CD4-positive, CD25-positive, alpha-beta regulatory T cell (primary cell): ENCODE measurements around the gene OTOL1. TPM values are rescaled to one million over a fixed set of nuclear protein-coding genes. Genes with fewer than 3 reads are reported as not detected.
"Not testable (repeated sequence)": the region's sequence is repeated elsewhere in the genome, so short reads cannot be mapped to it uniquely, and the experiment has no call there.

ENCODE experiments used
- ATAC-seq, 2 donors: fragments of 150-1000 bp; cut with Tn5 transposase; one replicate each; pipeline ENCODE4 v1.10.0; 2021; ENCODE audit warnings: low read depth in 2 of 2, moderate number of reproducible peaks in 2 of 2, moderate library complexity in 1 of 2
- DNase-seq, 3 donors: peaks; one replicate each; pipeline versions ENCODE4 v3.0.0 to v3.0.0-alpha.2; 2012 to 2022; ENCODE audit warnings: mixed read lengths in 1 of 3
- H3K27ac ChIP-seq: one replicate; pipeline ENCODE4 v1.7.0; 2013; ENCODE audit warnings: mild to moderate bottlenecking, low read length; ENCODE audit not compliant: insufficient read depth, poor library complexity, severe bottlenecking
- H3K27me3 ChIP-seq: one replicate; pipeline ENCODE4 v1.7.0; 2013; ENCODE audit warnings: low read length; ENCODE audit not compliant: control insufficient read depth, insufficient read depth
- H3K36me3 ChIP-seq: one replicate; pipeline ENCODE4 v1.7.0; 2013; ENCODE audit warnings: mild to moderate bottlenecking, low read length, moderate library complexity; ENCODE audit not compliant: control insufficient read depth, insufficient read depth
- H3K4me1 ChIP-seq: 2 replicates; pipeline ENCODE4 v1.7.0; 2013; ENCODE audit warnings: mild to moderate bottlenecking, low read length; ENCODE audit not compliant: insufficient read depth, control insufficient read depth, poor library complexity, severe bottlenecking
- H3K4me3 ChIP-seq: one replicate; pipeline ENCODE4 v1.7.0; 2013; ENCODE audit warnings: low read depth, mild to moderate bottlenecking, low read length, moderate library complexity
- H3K9me3 ChIP-seq, 2 experiments: 1 replicate in 1 of 2; 2 replicates in 1 of 2; pipeline ENCODE4 v1.7.0; 2013; ENCODE audit warnings: low read length in 2 of 2, mild to moderate bottlenecking in 1 of 2, moderate library complexity in 1 of 2; ENCODE audit not compliant: control insufficient read depth in 2 of 2
- H3K27ac Mint-ChIP-seq, 3 donors: one replicate each; pipeline ENCODE4 v1.8.0; 2020 to 2022; ENCODE audit warnings: mild to moderate bottlenecking in 3 of 3, mixed read lengths in 3 of 3, moderate library complexity in 2 of 3
- H3K27me3 Mint-ChIP-seq: one replicate; pipeline ENCODE4 v1.8.0; 2022; ENCODE audit warnings: mild to moderate bottlenecking, mixed read lengths
- H3K36me3 Mint-ChIP-seq: one replicate; pipeline ENCODE4 v1.8.0; 2020; ENCODE audit warnings: mixed read lengths
- H3K4me1 Mint-ChIP-seq, 4 donors: one replicate each; pipeline ENCODE4 v1.8.0; 2020 to 2022; ENCODE audit warnings: mixed read lengths in 4 of 4, mild to moderate bottlenecking in 1 of 4
- H3K4me3 Mint-ChIP-seq, 4 donors: one replicate each; pipeline ENCODE4 v1.8.0; 2020 to 2022; ENCODE audit warnings: mild to moderate bottlenecking in 4 of 4, mixed read lengths in 4 of 4, moderate library complexity in 3 of 4
- H3K9me3 Mint-ChIP-seq, 7 donors: one replicate each; pipeline ENCODE4 v1.8.0; 2020 to 2022; ENCODE audit warnings: mixed read lengths in 7 of 7, mild to moderate bottlenecking in 3 of 7, moderate library complexity in 2 of 7
- polyA plus RNA-seq, 4 donors: library from polyadenylated mRNA; unstranded; fragments of 300-500 nt; fragmentation: Illumina TruSeq; gene quantifications; one replicate each; pipeline ENCODE4 v1.2.3, GENCODE V29; 2021
- total RNA-seq: library from RNA; stranded (reverse); gene quantifications from one replicate; pipeline ENCODE4 v1.2.3, GENCODE V29; 2022

The OTOL1 gene
- total and polyA plus RNA-seq, 5 donors from 2014 or later: not detected

GRCh38 chr3:161474741-161475140 is 21.9 kb upstream of the OTOL1 start:
- ATAC-seq: no peak

GRCh38 chr3:161475206-161475605 is 21.4 kb upstream of the OTOL1 start:
- Mint-ChIP-seq H3K9me3 (peaks cover 0 to 1% (median 0%) of the 10 kb centered on the region in 7 donors), H3K36me3 (no peaks in the 10 kb centered on the region), H3K4me3 (no peak overlapping the region), H3K4me1 (no peaks in the 10 kb centered on the region), H3K27ac (no peak overlapping the region), H3K27me3 (no peaks in the 10 kb centered on the region)
- no peaks in the 10 kb centered on the region for H3K4me1 ChIP-seq
- H3K27ac ChIP-seq: no peak overlapping the region
- ATAC-seq (no peak), DNase-seq (no peak)
- no peaks in the 10 kb centered on the region for H3K27me3 ChIP-seq
- no peak overlapping the region for H3K4me3 ChIP-seq
- H3K36me3 ChIP-seq: no peaks in the 10 kb centered on the region
- H3K9me3 ChIP-seq: no peaks in the 10 kb centered on the region

More at GRCh38 chr3:161474741-161475140, 21.9 kb upstream of the OTOL1 start:
- H3K9me3 ChIP-seq: no peaks in the 10 kb centered on the region
- no peaks in the 10 kb centered on the region for H3K4me1 Mint-ChIP-seq
- H3K9me3 Mint-ChIP-seq: peaks cover 0 to 1% (median 0%) of the 10 kb centered on the region in 7 donors
- no peak overlapping the region for H3K27ac ChIP-seq
- H3K27me3 Mint-ChIP-seq: no peaks in the 10 kb centered on the region
- no peak overlapping the region for H3K4me3 Mint-ChIP-seq
- H3K27ac Mint-ChIP-seq: no peak overlapping the region
- no peak for DNase-seq
- H3K36me3 ChIP-seq: no peaks in the 10 kb centered on the region
- no peak overlapping the region for H3K4me3 ChIP-seq
- no peaks in the 10 kb centered on the region for H3K27me3 ChIP-seq
- no peaks in the 10 kb centered on the region for H3K36me3 Mint-ChIP-seq
- no peaks in the 10 kb centered on the region for H3K4me1 ChIP-seq

- no peaks in the 10 kb centered on the region for H3K36me3 Mint-ChIP-seq
- no peak overlapping the region for H3K27ac Mint-ChIP-seq
- DNase-seq (no peak), ATAC-seq (no peak)
- no peak overlapping the region for H3K27ac ChIP-seq
- H3K4me3 Mint-ChIP-seq: no peak overlapping the region
- no peaks in the 10 kb centered on the region for H3K27me3 Mint-ChIP-seq
- H3K27me3 ChIP-seq: no peaks in the 10 kb centered on the region
- no peaks in the 10 kb centered on the region for H3K9me3 ChIP-seq
- H3K9me3 Mint-ChIP-seq: peaks cover 0 to 1% (median 0%) of the 10 kb centered on the region in 7 donors
- no peaks in the 10 kb centered on the region for H3K36me3 ChIP-seq
- H3K4me1 ChIP-seq: no peaks in the 10 kb centered on the region
- no peak overlapping the region for H3K4me3 ChIP-seq
- H3K4me1 Mint-ChIP-seq: no peaks in the 10 kb centered on the region
These were observed 20.7 kb upstream of the OTOL1 start for GRCh38 chr3:161475905-161476304.

- no peak for DNase-seq
- Histone ChIP-seq H3K4me3 (no peak overlapping the region), H3K27ac (no peak overlapping the region), H3K4me1 (no peaks in the 10 kb centered on the region), H3K36me3 (no peaks in the 10 kb centered on the region), H3K9me3 (no peaks in the 10 kb centered on the region), H3K27me3 (no peaks in the 10 kb centered on the region)
- H3K36me3 Mint-ChIP-seq: no peaks in the 10 kb centered on the region
- no peak for ATAC-seq
- H3K9me3 Mint-ChIP-seq: peaks cover 0 to 1% (median 0%) of the 10 kb centered on the region in 7 donors
- no peaks in the 10 kb centered on the region for H3K4me1 Mint-ChIP-seq
- H3K27ac Mint-ChIP-seq: no peak overlapping the region
- H3K4me3 Mint-ChIP-seq: no peak overlapping the region
- H3K27me3 Mint-ChIP-seq: no peaks in the 10 kb centered on the region
These were observed 12.4 kb upstream of the OTOL1 start for GRCh38 chr3:161484226-161484625.

GRCh38 chr3:161488284-161488683 is 8.3 kb upstream of the OTOL1 start:
- H3K36me3 ChIP-seq, H3K27me3 Mint-ChIP-seq, H3K4me1 ChIP-seq, H3K27ac Mint-ChIP-seq, H3K9me3 Mint-ChIP-seq, H3K4me3 Mint-ChIP-seq, H3K27me3 ChIP-seq, ATAC-seq, H3K9me3 ChIP-seq, H3K4me3 ChIP-seq, H3K27ac ChIP-seq, DNase-seq, H3K4me1 Mint-ChIP-seq, H3K36me3 Mint-ChIP-seq: not testable (repeated sequence)

GRCh38 chr3:161489395-161489794 is 7.2 kb upstream of the OTOL1 start:
- Histone ChIP-seq H3K4me3 (no peak overlapping the region), H3K27ac (no peak overlapping the region), H3K36me3 (no peaks in the 10 kb centered on the region), H3K9me3 (no peaks in the 10 kb centered on the region), H3K4me1 (no peaks in the 10 kb centered on the region), H3K27me3 (no peaks in the 10 kb centered on the region)
- ATAC-seq (no peak), DNase-seq (no peak)
- Mint-ChIP-seq H3K9me3 (peaks cover 0 to 3% (median 0%) of the 10 kb centered on the region in 7 donors), H3K4me1 (no peaks in the 10 kb centered on the region), H3K27me3 (no peaks in the 10 kb centered on the region), H3K4me3 (no peak overlapping the region), H3K27ac (no peak overlapping the region), H3K36me3 (no peaks in the 10 kb centered on the region)

GRCh38 chr3:161490845-161491244 is 5.8 kb upstream of the OTOL1 start:
- H3K36me3 Mint-ChIP-seq, H3K27ac Mint-ChIP-seq, H3K4me3 ChIP-seq, H3K4me1 ChIP-seq, H3K9me3 Mint-ChIP-seq, ATAC-seq, H3K36me3 ChIP-seq, H3K27me3 ChIP-seq, DNase-seq, H3K27me3 Mint-ChIP-seq, H3K4me1 Mint-ChIP-seq, H3K9me3 ChIP-seq, H3K27ac ChIP-seq, H3K4me3 Mint-ChIP-seq: not testable (repeated sequence)

GRCh38 chr3:161498259-161498921 is 1.8 kb downstream of the OTOL1 start:
- no peaks in the 10 kb centered on the region for H3K9me3 ChIP-seq
- Mint-ChIP-seq H3K4me1 (no peaks in the 10 kb centered on the region), H3K36me3 (no peaks in the 10 kb centered on the region), H3K4me3 (no peak overlapping the region), H3K27me3 (no peaks in the 10 kb centered on the region), H3K27ac (no peak overlapping the region), H3K9me3 (peaks cover 0 to 4% (median 2%) of the 10 kb centered on the region in 7 donors)
- H3K36me3 ChIP-seq: no peaks in the 10 kb centered on the region
- H3K4me3 ChIP-seq: no peak overlapping the region
- no peaks in the 10 kb centered on the region for H3K4me1 ChIP-seq
- no peak overlapping the region for H3K27ac ChIP-seq
- ATAC-seq (no peak), DNase-seq (no peak)
- no peaks in the 10 kb centered on the region for H3K27me3 ChIP-seq
